ENCODE data around the gene KCNRG.

DNA sequence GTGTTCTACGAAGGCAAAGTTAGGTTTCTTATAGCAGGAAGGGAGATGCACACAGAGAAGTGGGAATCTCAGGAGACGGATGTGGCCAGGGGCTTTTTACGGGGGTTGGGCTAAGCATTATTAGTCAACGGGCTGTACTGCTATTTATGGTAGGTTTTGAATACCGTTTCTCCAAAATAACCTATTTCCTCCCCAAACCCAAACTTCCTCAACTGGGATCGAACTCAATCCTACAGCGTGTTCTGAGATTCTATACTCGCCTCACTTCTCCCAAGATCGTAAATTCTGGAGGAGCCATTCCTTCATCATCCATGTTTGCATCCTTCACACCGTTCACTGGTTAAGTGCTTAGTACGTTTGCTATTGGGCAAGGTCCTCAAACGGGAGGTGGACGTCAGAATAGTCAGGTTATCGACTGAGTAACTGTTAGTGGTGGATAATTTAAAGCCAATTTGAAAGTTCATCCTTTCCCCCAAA is 19.6 kb upstream of the KCNRG start:
- no peak for TF ChIP-seq EZH2 (IDR thresholded peaks at IDR 0.05; ENCODE audit: low read length)
- TF ChIP-seq, protein P1, sequence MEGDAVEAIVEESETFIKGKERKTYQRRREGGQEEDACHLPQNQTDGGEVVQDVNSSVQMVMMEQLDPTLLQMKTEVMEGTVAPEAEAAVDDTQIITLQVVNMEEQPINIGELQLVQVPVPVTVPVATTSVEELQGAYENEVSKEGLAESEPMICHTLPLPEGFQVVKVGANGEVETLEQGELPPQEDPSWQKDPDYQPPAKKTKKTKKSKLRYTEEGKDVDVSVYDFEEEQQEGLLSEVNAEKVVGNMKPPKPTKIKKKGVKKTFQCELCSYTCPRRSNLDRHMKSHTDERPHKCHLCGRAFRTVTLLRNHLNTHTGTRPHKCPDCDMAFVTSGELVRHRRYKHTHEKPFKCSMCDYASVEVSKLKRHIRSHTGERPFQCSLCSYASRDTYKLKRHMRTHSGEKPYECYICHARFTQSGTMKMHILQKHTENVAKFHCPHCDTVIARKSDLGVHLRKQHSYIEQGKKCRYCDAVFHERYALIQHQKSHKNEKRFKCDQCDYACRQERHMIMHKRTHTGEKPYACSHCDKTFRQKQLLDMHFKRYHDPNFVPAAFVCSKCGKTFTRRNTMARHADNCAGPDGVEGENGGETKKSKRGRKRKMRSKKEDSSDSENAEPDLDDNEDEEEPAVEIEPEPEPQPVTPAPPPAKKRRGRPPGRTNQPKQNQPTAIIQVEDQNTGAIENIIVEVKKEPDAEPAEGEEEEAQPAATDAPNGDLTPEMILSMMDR (optimal IDR thresholded peaks at IDR 0.05 in 1 of 3, IDR thresholded peaks at IDR 0.05 in 1 of 3, conservative IDR thresholded peaks at IDR 0.05 in 1 of 3; ENCODE audit: extremely low read depth in 1 of 3, insufficient read depth in 2 of 3, low read length in 3 of 3): no peak
